MCF 10A (cell line): Measurements from ENCODE around the gene PALB2. TPM values are rescaled to one million over a fixed set of nuclear protein-coding genes. Genes with fewer than 3 reads are reported as not detected.

Source experiments
- BruUV-seq: library from RNA; stranded (reverse); fragments of 400-500 nt; replicated peaks from 2 replicates; lab custom pipeline; 2021; lab: Mats Ljungman, UMichigan
- CTCF ChIA-PET: fragments of 300-600 bp; sonication (Branson Sonifier 250); formaldehyde crosslinking; extraction: SDS; loops from one replicate; lab custom pipeline; 2021; ENCODE audit warnings: antibody characterized with exemption, inconsistent platforms; lab: Yijun Ruan, JAX
- POLR2A ChIA-PET: fragments of 300-600, 350-650 bp; sonication (Branson Sonifier 250); formaldehyde crosslinking; extraction: SDS; loops from one replicate; lab custom pipeline; 2020; ENCODE audit warnings: antibody characterized with exemption, inconsistent platforms; lab: Yijun Ruan, JAX
- DNase-seq: peaks from one replicate; pipeline ENCODE4 v3.0.0-alpha.2; 2018; ENCODE audit not compliant: unreplicated experiment
- H3K27ac Mint-ChIP-seq: one replicate; pipeline ENCODE4 v1.8.0; 2022; ENCODE audit warnings: mild to moderate bottlenecking, low read depth, mixed read lengths; ENCODE audit not compliant: unreplicated experiment
- H3K27me3 Mint-ChIP-seq: one replicate; pipeline ENCODE4 v1.8.0; 2022; ENCODE audit warnings: mixed read lengths; ENCODE audit not compliant: insufficient read depth, unreplicated experiment
- H3K36me3 Mint-ChIP-seq: one replicate; pipeline ENCODE4 v1.8.0; 2022; ENCODE audit warnings: mild to moderate bottlenecking, moderate library complexity, mixed read lengths; ENCODE audit not compliant: insufficient read depth, unreplicated experiment
- H3K4me1 Mint-ChIP-seq: one replicate; pipeline ENCODE4 v1.8.0; 2022; ENCODE audit warnings: mixed read lengths; ENCODE audit not compliant: insufficient read depth, unreplicated experiment
- H3K4me3 Mint-ChIP-seq: one replicate; pipeline ENCODE4 v1.8.0; 2022; ENCODE audit warnings: mild to moderate bottlenecking, moderate library complexity, mixed read lengths; ENCODE audit not compliant: unreplicated experiment
- H3K9me3 Mint-ChIP-seq: one replicate; pipeline ENCODE4 v1.8.0; 2022; ENCODE audit warnings: mixed read lengths; ENCODE audit not compliant: unreplicated experiment
- CTCF ChIP-seq: fragments of 200-600 bp; IDR thresholded peaks from one replicate; pipeline ENCODE4 v1.8.0; 2022; ENCODE audit warnings: antibody characterized with exemption, mild to moderate bottlenecking; ENCODE audit not compliant: unreplicated experiment
- intact Hi-C: fragments of 100-400 bp; cut with micrococcal nuclease; formaldehyde crosslinking; loops from 2 replicates; pipeline ENCODE4 v1.14.1; 2022
- total RNA-seq: library from RNA; stranded (reverse); gene quantifications from 2 replicates; pipeline ENCODE4 v1.2.3, GENCODE V29; 2022

The PALB2 gene
- total RNA-seq, 1 experiment from 2014 or later = 20.8 TPM

GRCh38 chr16:23666571-23667354 lies 25.7 kb upstream of the PALB2 start:
- TF ChIP-seq CTCF = no peak
- ChIA-PET POLR2A (interaction anchor here (0.7 to 2.2 kb wide), 4 partner anchors 10 to 24 kb away, joined by 3 to 6 read pairs (median 4); partner anchors contain the start of gene PLK1), CTCF (interaction anchor here (3.9 kb wide), 1 partner anchor 11 kb away, joined by 20 read pairs; the partner anchor contains the start of gene PLK1)
- Mint-ChIP-seq H3K27ac (no peak overlapping the region), H3K27me3 (no peaks in the 10 kb centered on the region), H3K9me3 (no peaks in the 10 kb centered on the region), H3K4me3 (no peak overlapping the region), H3K4me1 (no peaks in the 10 kb centered on the region), H3K36me3 (peaks cover 78% of the 10 kb centered on the region)
- BruUV-seq = no TSS peak
- DNase-seq = no peak
- intact Hi-C loops = no loop called here

GRCh38 chr16:23663918-23664317 lies 22.8 kb upstream of the PALB2 start:
- Mint-ChIP-seq H3K4me1 (no peaks in the 10 kb centered on the region), H3K27ac (no peak overlapping the region), H3K36me3 (peaks cover 93% of the 10 kb centered on the region), H3K27me3 (no peaks in the 10 kb centered on the region), H3K4me3 (no peak overlapping the region), H3K9me3 (no peaks in the 10 kb centered on the region)
- no peak for DNase-seq
- intact Hi-C loops = no loop called here
- BruUV-seq = no TSS peak
- TF ChIP-seq CTCF = no peak
- ChIA-PET CTCF (interaction anchor here (0.7 to 2.8 kb wide), 3 partner anchors 10 to 64 kb away, joined by 3 to 15 read pairs (median 4); partner anchors contain the start of gene PLK1), POLR2A (interaction anchor here (0.7 to 1.4 kb wide), 3 partner anchors 14 to 651 kb away, joined by 3 to 4 read pairs (median 4); no protein-coding TSS in a partner anchor)

DNA sequence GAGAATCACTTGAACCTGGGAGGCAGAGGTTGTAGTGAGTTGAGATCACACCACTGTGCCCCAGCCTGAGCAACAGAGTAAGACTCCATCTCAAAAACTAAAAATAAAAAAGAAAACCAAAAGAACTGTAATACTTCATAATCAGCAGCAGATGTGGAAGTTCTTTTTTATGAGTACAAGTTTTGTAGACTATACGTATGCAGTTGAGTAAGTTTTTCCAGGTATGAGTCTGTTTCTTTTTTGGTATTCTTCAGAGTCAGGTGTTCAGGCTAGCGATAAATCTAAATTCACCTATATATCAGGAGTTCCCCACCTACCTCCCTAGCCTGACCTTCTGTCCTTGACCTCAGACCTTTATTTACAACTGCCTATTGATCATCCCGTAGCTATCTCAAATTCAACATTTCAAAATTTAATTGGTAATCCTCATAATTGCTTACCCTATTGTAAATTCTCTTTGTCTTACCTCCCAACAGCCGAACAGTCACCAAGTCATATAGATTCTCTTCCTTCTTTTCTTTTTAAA lies 10.9 kb upstream of the PALB2 start:
- H3K36me3 Mint-ChIP-seq = peaks cover 77% of the 10 kb centered on the region
- no peaks in the 10 kb centered on the region for H3K9me3 Mint-ChIP-seq
- CTCF ChIA-PET = interaction anchor here (1.4 kb wide), 1 partner anchor 7 kb away, joined by 4 read pairs; no protein-coding TSS in a partner anchor
- H3K27ac Mint-ChIP-seq = peak overlapping the region; percentile 40
- no peak for TF ChIP-seq CTCF
- no peak for DNase-seq
- H3K4me3 Mint-ChIP-seq = no peak overlapping the region
- no TSS peak for BruUV-seq
- no peaks in the 10 kb centered on the region for H3K27me3 Mint-ChIP-seq
- POLR2A ChIA-PET = interaction anchor here (2.9 kb wide), 1 partner anchor 11 kb away, joined by 13 read pairs; the partner anchor contains the start of genes DCTN5 and PALB2
- intact Hi-C loops = no loop called here
- no peaks in the 10 kb centered on the region for H3K4me1 Mint-ChIP-seq
